ENCODE results near the gene C10orf67.
"Not testable (repeated sequence)": the region's sequence is repeated elsewhere in the genome, so short reads cannot be mapped to it uniquely, and the experiment has no call there.

Gene C10orf67

DNA sequence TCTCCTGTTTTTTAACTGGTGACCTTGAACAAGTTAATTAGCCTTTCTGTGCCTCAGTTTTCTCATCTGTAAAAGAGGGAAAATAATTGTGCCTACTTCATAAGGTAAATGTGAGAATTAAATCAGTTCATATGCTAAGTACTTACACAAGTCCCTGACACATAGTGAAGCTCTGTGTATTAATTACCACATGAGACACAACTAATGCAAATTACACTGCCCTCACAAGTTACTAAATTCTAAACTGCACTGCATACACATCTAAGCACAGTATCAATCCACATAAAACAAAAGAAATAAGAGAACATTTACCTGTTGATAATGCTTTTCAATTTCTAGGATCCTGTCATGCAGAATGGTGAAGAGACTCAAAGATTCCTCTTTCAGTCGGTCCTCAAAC lies 22.5 kb downstream of the C10orf67 start:
- DNase-seq = no peak

DNA sequence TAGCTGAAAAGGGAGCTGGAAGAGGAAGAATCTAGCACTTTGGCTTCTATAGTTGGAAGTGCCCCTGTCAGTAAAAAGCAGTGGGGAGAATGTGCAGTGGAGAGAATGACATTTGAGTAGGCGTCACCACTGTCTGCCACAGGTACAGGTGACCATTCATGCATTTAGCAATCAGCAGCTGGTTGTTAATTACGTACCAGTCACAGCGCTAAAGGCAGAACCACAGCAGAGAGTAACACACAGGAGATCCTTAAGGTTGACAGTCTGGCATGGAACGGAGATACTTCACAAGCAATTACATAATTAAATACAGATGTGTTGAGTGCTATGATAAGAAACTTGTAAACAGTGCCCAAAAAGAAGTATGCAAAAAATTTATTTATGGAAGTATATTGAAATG lies 24.8 kb downstream of the C10orf67 start:
- DNase-seq = no peak

DNA sequence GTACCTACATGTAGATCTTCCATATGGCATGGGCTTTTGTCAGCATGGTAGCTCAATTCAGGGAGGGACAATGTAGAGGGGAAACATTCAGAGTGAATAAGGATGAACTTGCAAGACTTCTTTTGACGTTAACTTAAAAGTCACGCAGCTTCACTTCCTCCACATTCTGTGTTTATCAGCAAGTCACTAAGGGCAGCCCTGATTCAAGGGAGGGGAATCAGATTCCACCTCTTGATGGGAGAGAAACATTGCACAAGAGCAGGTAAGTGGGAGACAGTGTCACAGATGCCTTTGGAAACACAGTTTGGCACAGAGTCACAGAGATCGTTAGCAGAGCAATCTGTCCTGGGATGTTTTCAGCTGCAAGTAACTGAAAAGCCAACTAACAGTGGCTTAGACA lies 26.2 kb downstream of the C10orf67 start:
- no peak for DNase-seq

DNA sequence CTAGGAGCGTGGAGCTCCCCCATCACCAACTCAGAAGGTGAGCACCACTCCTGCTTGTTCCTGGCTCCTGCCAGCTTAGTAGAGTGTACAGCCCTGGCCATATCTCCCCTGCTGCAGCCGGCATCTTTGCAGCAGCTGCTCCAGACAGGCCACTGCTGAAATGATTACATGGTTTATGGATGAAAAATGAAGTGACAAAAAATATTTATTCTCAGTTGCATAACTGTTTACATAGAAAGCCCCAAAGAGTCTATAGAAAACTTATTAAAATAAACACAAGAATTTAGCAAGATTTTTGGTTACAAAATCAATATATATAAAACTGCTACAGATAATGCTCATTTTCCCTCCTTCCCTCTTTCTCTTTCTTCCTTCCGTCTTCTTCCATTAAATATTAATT lies 27.2 kb downstream of the C10orf67 start:
- no peak for DNase-seq

DNA sequence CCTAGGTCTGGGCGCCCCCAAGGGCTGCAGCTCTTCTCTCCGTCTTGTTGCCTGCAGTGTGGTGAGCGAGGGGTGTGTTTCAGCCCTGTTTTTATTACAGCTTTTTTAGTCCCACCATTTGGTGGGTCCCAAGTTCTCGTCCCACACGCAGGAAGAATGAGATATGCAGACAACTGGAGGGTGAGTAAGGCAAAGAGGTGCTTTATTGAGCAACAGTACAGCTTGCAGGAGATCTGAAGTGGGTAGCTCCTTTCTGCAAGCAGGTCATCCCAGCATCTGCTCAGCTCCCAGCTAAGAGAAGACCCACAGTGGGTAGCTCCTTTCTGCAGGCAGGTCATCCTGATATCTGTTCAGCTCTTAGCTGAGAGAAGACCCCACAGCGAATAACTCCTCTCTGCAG lies 28.2 kb downstream of the C10orf67 start:
- DNase-seq = no peak

DNA sequence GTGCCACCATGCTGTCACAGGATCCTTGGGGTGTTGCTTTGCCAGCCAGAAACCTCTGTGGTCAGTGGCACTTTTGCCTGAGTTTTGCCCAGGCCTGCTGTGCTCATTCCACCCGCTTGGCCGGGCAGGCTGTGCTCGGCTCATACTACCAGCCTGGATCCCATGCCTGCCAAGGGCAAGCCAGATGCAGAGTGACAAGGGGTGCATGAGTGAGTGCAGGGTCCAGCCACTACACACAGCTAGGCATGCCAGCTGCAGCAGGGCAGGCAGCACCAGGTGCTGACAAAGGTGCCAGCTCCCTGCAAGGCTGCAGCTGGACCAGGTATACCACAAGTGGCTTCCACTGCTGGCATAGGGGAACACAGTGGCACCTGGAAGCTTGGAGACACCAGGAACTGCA lies 28.6 kb downstream of the C10orf67 start:
- no peak for DNase-seq

DNA sequence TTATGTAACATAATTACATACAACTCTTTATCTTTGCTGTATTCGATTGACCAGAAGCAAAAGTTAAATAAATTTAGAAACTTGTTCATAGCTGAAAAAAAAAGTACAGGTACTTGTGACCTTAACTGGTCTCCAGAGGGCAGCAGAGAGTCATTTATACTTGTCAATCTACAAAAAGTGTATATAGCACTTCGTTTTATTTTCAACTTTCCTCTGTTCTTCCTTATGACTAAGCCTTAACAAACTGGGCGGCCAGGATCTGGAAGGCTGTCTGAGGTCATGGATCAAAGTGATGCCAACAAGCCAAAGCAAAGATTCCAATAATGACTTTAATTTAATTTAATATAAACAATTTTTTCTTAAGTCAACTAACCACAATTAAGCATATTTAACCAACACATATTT lies 29.8 kb downstream of the C10orf67 start:
- peak; percentile 4 for DNase-seq

DNA sequence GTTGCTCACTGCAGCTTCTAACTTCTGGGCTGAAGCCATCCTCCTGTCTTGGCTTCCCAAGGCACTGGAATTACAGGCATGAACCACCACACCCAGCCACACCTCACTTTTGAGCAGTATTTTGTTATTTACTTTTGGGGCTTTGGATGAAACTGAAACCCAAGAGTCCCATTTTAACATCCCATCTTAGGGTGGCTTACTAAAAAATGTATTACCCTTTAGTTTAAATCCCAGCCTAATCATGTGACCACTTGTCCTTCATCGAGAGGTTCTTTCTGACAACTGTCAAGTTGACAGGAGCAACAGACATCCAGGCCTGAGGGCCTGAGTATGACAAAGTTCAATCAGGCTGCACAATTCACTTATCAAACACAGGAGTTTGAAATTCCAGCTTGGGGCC lies 33.6 kb downstream of the C10orf67 start:
- DNase-seq = no peak

DNA sequence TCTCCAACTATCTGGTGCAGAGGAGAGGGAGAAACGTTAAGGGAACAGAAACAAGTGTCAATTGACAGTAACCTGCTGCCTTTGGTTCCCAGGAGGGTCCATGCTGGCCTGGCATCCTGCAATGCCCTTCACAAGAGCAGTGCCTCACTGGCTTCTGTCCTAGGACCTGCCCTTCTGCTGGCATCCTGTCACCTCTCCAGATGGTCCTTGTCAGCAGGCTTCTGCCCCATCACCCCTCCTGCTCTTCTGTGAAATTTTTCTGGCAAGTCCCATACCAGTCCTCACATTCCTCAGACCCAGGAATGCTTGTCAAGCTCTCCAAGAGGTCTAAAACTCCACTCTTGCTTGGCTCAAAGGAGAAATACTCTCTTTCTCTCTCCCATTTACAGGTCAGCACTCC lies 34.2 kb downstream of the C10orf67 start:
- DNase-seq = no peak

DNA sequence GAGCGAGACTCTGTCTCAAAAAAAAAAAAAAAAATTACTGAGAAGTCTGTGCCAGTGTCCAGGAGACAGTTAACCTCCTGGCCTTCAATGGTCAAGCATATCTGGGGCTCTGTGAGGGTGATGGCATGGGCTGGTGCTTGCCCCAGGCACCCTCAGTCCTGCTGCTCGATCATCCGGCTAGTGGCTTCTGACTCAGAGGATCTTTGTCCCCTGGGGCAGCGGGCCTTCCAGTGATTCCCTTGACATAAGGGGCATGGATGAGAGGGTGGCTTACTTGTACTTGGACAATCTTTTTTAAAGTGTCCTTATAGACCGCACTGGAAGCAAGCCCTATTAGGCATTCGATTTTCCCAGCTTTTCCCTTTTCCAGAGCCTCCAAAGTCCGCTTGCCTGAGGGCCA lies 44.6 kb downstream of the C10orf67 start:
- not testable (repeated sequence) for DNase-seq

DNA sequence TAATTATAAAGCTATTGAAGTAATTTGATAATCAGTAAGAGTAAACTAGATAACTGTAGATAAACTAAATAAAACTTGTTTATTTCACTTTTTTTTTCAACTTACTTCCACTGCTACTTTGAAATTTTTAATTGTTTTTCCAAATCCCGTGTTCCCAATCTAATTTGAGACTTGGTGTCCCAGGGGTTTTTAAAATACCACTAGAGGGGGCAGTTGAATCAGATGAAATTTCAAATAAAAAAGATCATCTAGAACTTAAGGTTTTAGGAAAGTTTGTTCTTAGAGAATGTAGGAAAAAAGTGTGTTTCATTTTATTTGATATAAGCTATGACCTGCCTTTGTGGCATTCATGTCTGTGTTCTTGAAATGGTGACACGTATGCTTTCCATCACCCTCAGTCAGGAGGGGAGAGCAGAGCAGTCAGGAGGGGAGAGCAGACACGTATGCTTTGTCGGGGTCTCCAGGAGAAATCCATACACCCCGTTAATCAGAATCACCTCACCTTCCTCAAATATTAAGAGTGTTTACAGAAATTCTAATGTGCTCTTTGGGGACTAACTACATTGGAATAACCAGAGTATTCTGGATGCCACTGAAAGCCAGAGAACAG lies 49.9 kb downstream of the C10orf67 start:
- no peak for DNase-seq

DNA sequence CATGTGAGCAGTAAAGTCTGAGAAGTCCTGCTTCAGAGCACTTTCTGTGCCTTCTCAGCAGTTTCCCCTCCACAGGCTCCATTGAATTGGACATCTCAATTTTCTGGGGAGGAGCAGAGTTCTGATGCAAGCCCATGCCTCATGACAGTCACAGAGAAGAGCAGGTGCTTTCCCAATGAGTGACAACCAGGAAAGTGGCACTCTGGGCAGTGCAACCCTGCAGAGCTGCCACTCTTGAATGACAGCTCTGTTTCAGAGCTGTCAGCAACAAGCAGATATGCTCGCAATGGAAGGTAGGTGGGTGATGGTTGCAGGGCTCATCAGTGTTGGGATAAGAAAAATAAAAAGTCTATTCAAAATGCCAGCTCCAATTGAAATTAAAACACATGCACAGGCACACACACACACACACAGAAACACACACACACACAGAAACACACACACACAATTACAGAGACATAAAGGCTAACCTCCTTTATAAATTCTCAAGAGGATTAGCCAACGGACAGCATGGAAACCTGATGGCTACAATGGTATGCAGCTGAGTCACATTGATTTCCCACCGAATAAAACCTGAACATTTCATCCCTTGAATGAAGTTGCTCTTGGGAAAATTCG lies 50.5 kb downstream of the C10orf67 start:
- DNase-seq = no peak

DNA sequence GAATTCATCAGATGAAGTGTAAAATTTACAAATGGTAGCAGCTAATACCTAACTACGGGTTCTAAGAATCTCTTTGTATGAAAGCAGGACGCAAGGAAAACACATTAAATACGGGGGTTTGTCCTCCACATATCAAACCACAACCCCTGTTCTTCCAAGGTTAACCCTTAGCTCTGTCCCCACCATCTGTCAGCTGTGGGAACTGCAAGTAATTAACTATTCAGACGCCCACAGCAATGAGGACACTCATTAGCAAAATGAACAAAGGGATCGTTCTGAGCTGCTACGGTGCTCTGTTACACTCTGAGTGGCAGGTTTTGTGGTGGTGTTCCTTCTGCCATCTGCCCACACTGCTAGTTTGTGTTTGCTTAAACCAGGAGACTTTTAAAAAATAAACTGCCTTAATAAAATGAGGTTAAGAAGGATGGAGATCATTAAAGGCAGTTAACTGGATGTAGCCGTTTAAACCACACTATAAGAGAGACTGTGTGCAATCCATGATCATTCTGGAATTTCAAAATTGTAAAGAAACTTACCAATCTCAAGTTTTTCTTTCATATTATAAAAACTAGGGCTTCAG lies 51.4 kb downstream of the C10orf67 start:
- no peak for DNase-seq

DNA sequence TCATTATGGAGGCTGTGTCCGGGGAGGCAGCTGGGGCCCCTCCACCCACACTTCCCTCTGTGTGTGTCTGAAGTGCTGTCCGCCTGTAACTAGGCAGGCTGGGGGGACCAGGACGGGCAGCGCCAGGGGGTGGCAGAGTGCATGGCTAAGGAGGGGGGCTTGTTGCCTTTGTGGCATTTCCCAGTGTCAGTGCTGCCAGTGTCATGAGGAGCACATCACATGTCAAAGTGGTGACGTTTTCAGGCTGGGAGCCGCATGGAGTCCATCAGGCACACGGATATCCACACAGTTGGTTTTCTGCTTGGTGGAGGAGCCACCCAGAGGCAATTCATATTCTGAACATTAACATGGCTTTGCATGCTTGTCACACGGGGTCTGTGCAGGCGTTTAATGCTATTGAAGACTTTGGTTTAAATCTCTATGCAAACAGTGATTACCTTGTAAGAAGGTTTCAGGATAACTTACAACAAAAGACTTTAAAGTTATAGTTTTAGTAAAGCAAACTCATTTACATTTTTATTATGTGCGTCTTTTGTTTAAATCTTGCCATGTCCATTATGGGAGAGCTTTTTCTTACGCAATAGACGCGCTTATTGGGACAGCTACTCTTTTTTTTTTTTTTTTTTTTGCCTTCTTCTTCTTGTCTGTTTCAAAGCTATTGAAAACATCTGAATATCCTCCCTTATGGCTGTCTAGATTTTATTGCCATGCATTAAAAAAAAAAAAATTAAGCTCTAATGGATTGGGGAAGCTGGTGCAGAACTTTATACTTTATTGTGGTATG lies 52.9 kb downstream of the C10orf67 start:
- DNase-seq = no peak

DNA sequence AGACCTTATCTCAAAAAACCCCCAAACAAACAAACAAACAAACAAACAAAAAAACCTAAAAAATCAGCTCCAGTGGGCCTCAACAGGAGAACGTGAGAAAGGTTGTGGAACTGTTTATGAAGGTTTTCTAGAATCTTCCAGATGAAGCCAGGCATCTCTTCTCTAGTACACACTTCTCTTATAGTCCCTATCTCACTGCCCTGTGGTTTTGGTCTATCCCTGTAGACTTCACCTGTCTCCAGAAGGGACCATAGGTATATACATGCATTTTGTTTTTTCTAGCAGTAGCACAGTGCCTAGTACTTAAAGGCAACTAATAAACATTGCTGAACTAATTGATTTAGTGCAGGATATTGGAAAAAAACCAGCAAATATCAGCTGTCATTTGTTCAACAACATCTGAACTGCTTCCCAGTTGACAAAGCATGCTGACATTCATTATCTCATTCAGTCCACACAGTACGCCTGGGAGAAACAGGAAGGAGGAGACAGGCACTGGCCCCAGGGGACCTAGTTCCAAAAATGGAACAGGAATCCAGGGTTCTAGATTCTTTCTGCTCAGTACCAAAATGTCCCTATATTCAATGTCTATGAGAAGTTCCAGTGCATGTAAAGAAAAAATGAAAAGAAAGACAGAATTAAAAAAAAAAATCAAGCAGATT lies 59.8 kb downstream of the C10orf67 start:
- DNase-seq = no peak

DNA sequence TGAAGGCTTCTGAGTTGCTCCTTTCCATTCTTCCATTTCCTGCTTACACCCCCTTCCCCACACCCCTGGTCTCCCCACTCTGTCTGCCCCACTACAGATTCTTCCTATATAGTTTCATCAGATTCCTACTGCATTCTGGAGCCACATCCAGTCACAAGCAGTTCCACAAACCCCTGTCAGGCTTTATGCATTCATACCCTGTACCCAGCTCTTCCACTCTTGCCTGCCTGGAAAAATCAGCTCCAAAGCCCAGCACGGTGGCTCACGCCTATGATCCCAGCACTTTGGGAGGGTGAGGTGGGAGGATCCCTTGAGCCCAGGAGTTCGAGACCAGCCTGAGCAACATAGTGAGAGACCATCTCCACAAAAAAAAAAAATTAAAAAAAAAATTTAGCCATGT lies 60.4 kb downstream of the C10orf67 start:
- DNase-seq = no peak

DNA sequence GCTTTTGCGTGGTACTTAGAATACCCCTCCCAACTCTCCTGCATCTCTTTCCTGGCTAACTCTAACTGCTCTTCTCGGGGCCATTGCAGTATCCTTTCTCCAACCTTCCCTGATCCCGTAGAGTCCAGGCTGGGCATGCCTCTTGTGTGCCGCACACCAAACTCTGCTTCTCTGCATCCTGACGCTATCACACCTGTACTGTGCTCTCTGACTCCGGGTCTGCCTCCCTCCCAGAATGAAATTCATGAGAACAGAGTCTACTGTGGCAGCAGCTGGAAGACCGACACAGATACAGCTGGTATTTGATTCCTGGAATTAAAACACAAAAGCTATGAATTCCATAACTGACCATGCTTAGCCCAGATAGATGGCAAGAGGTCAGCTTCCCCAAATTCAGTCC lies 60.9 kb downstream of the C10orf67 start:
- DNase-seq = no peak

DNA sequence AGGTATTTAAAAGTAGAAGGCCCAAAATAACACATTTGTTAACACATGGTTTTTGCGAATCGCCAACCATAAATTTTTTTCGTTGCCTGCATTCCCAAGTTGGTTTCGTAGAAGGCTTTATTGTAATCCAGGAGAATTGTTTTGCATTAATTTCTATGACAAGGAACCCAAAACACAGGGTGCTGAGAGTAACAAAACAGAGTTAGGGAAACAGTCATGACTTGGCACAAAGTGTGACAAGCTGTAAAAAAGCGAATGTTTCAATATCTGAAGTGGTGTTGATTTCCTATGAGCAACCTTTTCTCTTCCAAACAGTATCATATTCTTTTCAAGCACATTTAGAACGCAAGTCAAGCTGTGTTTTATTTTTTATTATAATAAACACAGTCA lies 63.6 kb downstream of the C10orf67 start:
- no peak for DNase-seq

DNA sequence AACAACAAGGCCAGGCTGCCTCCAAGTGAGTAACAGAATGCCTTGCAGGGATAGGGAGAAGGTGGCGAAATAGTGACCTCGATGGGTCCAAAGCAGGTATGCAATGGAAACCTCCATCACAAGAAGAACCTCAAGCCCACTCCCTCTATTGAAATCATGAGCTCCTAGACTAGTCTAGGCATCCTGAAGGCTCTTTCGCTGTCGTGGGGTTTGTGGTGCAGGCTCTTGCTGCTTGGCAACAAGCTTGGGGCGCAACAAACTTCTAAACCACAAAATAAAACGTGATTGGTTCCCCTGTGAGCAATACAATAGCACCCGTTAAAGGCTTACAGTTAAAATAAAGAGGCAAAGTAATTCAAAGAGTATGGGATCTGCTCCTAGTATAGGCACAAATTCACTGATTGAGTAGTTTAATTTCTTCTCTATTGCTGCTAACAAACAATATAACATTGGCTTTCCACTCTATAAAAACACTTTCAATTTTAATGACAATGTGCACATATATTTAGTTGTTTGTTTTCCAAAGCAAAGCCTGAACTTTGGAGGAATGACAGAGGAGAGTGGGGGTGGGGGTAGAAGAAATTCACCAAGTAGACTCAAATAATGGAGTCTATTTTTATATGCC lies 64.1 kb downstream of the C10orf67 start:
- no peak for DNase-seq

DNA sequence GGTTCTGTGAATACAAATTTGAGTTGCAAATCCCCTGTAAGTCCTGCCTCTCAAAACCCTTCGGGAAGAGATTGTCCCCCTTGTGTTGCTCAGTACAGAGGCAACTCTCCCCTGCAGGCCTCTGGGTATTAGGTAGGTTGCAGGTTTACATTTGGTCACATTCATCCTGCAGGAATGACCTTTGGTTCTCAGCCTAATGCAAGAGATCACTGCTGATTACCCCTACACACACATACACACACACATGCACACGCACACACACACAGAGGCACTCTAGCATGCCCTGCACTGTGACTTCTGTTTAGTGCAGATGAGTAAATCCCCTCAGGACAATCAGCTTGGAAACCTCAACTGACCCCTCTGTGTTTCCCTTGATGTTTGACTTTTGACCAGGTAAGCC lies 69.2 kb downstream of the C10orf67 start:
- DNase-seq = no peak

DNA sequence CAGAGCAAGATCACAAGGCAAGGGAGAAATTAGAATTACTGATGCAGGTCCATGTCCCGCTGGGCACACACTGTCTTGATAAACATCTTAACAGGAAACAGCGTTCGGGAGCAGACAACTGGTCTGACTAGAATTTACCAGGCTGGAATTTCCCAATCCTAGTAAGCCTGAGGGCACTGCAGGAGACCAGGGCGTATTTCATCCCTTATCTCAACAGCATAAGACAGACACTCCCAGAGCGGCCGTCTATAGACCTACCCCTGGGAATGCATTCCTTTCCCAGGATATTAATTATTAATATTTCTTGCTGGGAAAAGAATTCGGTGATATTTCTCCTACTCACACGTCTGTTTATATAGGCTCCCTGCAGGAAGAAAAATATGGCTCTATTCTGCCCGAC lies 70.4 kb downstream of the C10orf67 start:
- not testable (repeated sequence) for DNase-seq

DNA sequence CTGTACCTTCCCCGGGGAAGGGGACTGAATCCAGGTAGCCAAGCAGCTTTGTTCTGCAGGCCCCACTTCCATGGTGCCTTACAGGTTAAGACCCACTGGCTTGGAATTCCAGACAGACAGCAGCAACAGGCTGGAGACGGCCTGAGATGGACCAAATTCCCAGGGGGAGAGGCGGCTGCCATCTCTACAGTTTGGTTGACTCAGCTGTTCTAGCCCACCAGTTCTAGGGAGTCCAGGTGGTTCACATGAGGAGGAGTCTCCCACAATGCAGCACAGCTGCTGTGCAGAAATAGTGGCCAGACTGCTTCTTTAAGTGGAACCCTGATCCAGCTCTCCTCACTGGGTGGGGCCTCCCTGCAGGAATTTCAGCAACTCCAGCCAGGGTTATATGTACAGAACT lies 74.1 kb downstream of the C10orf67 start:
- no peak for DNase-seq

All from effector CD8-positive, alpha-beta T cell (primary cell).